Measurements from ENCODE around the gene RNF112. TPM values are rescaled to one million over a fixed set of nuclear protein-coding genes. Genes with fewer than 3 reads are reported as not detected.

The RNF112 gene
- 0.25 TPM in 1 of 2 replicates, not detected in the other for total RNA-seq

DNA sequence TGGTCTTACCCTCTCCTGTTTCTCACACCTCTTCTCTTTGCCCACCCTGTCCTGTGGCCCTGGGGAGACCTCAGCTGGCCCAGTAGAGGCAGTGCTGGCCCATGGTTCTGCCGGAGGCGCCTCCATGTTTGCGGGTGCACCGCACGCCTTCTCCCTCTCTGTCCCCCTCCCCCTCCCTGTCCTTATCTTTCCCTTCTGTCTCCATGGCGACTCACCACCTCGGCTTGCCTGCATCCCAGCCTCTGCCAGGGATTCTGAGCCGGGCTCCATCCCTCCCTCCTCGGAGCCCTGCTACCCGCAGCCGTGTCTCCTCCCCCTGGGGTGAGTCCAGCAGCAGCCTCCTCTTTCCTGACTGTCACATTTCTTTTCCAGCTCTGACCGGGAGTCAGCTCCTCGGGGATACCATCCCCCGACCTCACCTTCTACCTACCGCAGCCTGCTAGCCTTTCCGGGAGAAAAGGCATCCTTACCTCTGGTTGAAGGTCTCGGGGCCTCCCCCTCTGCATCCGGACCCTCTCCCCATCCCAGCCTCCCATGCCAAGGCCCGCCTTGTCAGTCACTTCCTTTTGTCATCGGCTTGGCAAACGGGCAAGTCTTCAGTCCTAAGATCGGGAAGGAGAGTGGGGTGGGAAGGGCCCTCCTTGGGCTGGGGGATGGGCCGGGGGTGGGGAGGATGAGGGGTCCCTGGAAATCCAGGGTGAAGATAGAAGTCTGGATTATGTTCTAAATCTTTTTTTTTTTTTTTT, at the start of gene RNF112:
TSS of gene RNF112 (plus strand) at position 358 of the 746 bp plus-strand sequence. CDS start at position 535, 177 bp downstream.

DNA sequence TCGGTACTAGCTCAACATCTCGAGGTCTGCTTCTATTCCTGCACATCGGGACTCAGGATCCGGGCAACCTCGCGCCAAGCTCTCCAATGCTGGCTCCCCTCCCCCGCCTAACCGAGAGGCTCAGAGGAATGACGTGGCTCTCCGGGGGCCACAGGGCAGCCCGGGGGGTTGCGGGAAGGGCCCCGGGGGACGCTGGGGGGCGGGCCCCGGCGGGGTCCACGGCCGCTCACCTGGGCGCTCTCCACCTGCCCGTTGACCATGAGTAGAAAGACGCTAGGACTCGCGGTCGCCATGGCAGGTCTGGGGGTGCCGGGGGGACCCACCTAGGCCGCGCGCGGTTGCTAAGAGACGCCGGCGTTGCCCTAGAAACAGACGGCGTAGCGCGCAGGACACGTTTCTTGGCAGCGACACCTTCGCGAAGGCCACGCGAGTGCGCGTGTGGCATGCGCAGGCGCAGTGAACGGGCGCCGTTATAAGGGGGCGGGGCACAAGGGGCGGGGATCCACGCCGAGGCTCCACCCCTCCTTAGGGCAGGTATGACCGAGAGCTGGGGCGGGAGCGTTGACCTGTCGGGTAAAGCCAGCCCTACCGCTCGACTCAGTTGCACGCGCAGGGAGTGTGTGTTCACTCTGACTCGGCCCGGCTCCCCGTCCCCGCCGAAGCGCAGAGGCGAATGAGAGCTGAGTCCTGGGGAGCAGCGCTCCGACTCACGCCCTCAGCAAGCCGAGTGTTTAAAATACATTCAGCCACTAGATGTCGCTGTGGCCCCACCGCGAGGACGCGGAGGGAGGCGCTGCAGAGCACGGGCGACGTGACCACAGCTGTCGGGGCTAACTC, 48.5 kb upstream of the RNF112 start, which contains the start of gene B9D1:
TSS of gene B9D1 (minus strand) at position 447 of the 837 bp plus-strand sequence. CDS start at position 293, 154 bp downstream.

GRCh38 chr17:19378416-19379360, 32.3 kb upstream of the RNF112 start, which contains the start of gene MAPK7:
Gene MAPK7, plus strand, starts transcription at chr17:19378498. Its CDS starts 403 bp downstream, at chr17:19378901.

GRCh38 chr17:19386974-19387920, 23.8 kb upstream of the RNF112 start, which contains the start of gene MFAP4:
Gene MFAP4, minus strand, starts transcription at chr17:19387190. Its CDS starts 35 bp downstream, at chr17:19387155.

Other genes with a start within 250 kb of the RNF112 start
- gene EPN2, start 173.9 kb upstream of the RNF112 start, total RNA-seq, result 18.0 and 50.2 TPM in 2 replicates
- 9.3 and 12.8 TPM in 2 replicates for gene B9D1, start 48.5 kb upstream of the RNF112 start, total RNA-seq
- gene MAPK7, start 32.7 kb upstream of the RNF112 start, total RNA-seq, result 7.0 and 20.3 TPM in 2 replicates
- gene MFAP4, start 24.0 kb upstream of the RNF112 start, total RNA-seq, result not detected in 2 replicates
- 0.49 and 1.4 TPM in 2 replicates for gene SLC47A1, start 122.6 kb downstream of the RNF112 start, total RNA-seq
- 20.7 and 57.2 TPM in 2 replicates for gene ALDH3A2, start 237.5 kb downstream of the RNF112 start, total RNA-seq